NCI-H82 (cell line): Measurements from ENCODE around the gene MYH1.
"Not testable (repeated sequence)": the region's sequence is repeated elsewhere in the genome, so short reads cannot be mapped to it uniquely, and the experiment has no call there.

ENCODE experiments used
- DNase-seq: peaks from one replicate; lab custom pipeline; 2025; lab: John Stamatoyannopoulos, UW

MYH1 gene

DNA sequence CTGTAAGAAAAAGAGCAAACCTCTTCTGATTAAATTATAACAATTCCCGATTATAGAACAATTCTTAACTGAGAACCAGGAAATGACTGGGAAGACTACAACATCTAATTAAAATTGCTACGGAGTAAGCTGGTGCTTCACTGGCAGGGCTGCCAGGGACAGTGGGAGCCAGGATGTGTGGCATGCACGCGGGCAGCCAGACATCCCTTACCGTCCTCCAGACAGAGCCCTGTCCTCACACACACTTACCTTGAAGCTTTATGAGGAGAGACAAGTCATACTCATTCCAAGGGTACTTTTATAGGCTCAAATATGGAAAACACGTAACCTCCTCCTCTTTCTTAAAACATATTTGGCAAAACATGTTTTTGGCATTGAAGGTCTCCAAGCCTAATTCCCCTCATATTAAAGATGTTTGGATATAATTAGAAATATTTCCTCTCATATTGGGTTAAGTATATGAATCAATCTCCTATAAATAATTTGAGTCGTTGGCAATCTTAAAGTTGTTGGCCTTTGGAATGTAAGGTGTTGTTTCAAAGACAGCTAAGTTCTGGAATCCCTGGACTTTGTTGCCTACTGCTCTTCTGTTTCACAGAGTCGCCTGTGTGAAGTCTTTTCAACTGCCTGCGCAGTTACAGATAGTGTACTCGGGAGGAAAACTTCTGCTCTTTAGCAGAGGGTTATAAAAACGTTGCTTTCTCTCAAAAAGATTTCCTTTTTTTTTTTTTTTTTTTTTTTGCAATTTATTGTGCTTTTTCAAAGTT is at the start of gene MYH1:
Gene MYH1 (minus strand): TSS at position 272 of the 767 bp plus-strand sequence. CDS start 1,900 bp downstream, outside the sequence.
- no peak for DNase-seq

DNA sequence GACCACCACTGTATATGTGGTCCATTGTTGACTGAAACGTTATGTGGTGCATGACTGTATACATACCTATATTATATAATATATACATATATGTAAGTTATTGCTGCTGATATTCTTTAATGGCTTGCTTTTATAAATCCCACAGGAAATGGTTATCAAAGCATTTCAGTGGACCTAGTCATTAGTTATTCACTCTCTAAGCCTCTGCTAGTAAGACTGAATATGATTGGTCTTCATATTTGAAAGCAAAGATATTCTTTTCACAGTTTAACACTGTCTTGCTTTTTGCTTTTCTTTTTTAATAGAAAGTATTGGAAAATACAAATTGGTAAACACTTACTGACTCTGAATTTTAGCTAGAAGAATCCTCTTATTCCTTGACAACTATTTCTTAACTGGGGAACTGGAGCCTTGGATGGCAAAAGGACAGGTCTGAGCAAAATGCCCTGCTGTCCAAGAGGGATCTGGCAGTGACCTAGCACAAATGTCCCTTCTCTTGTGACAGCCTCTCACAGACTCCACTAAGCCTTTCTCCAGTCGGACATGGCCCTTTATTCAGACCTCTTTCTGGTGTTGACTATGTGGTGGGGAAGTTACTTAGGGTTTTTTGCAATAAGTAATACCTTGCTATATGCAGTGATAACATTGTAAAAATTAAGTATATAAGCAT is 45.8 kb upstream of the MYH1 start:
- no peak for DNase-seq

DNA sequence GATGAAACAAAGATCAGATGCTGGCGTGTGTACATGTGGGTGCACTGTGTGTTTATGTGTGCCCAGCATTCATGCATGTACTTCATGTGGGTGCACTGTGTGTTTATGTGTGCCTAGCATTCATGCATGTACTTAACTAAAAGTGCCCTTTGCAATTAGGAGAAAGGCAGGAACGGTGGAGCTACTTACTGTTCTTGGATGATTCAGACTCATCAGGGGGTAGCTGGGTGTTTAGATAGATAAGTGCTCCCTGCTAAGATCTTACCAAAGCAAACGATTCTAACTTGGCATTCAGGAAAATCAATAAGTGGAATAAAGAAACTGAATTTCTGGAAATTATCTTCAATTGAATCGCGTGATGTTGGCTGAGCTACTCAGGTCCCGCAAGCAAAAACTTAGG is 39.7 kb upstream of the MYH1 start:
- no peak for DNase-seq

DNA sequence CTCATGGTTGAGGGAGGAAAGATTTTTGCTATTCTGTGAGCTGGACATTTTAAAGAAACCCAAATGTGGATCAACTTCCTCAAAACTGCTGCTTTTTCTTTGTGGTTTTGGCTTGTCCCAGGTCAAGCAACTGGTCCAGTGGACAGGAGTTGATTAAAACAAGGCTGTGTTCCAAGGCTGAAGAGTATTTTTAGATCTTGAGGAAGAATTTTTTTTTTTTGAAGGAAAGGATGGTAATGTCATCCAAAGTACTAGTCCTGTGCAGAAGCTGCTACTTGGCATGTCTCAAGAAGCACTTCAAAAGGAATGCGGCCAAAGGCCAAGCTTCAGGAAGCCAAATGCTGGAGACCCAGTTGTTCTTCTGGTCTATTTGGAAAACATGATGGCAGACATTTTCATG is 39.1 kb upstream of the MYH1 start:
- no peak for DNase-seq

DNA sequence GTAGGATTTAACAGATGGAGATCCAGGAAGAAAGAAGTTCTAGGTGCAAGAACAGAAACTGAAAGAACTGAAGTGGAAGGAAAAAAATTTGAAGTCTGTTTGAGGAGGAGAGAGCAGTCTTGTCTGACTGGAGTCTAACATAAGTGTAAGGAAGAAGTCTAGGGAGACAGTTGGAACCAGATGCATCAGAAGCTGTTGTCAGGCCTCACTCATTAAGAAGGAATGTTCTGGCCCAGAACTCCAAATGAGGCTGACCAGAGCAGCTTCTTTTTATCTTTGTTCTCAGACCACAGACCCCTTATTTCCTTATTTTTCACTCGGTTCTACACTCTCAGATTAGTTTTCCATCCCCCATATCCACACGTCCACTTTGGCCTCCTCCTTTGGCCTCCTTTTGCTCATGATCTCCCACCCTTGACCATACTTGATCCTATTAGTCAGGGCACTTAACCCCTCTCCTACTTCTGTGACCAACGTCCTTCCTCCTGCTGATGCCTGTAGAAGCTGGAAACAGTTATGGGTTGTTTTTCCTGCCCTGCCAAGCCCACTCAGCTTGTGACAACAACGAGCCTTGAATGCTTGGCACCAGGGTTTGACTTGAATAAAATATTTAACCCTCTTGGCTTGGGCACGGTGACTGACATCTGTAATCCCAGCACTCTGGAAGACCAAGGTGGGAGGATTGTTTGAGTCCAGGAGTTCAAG is 38.1 kb upstream of the MYH1 start:
- no peak for DNase-seq

DNA sequence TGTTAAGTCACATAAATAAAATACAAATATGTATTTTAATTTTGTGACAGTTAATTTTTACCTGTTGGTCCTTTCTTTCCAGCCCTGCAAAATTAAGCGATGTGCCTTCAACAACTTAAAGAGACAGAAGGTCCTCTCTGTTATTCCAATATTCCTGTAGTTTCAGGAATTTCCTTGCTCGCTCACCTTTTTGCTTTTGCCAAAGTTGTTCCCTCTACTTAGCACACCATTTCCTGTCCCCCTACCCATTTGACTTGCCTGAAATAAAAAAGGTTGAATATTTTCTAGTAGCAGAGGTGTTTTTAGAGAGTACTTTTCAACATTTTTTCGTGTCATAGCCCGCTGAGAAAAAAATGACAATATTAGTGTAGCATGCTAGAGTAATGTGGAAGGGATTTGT is 31.7 kb upstream of the MYH1 start:
- no peak for DNase-seq

DNA sequence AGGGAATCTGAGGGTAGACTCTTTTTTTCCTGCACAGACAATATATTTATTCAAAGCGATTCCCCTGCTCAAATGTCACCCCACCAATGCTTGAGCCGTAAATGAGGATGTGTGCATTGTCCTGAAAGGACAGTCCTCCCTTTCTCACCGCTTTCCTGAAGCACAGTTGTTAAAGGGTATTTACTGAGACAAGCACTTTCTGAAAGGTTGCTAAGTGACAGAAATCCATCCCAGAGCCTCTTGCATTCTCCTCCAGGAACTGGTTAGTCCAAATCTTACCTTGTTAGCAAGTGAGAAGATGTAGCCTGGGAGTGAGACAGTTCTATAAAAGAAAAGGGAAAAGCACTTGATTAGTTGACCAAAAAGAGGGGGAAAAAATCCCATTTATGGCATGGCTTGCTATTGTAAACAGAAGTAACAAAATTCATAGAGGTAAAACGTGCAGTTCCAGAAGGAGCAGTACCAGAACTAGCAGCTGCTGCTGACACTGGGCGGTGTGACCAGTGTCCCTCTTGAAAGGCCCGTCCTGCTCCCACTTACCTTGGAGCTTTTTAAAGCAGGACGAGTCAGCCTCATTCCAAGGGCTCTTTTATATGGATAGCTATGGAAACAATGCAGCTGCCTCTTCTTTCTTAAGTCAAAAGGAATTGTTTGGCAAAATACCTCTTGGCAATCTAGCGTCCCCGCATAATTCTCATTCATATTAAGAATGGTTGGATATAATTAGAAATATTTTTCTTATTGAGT is 30.9 kb upstream of the MYH1 start, which contains the start of gene MYH2:
Gene MYH2 (minus strand): TSS at position 563 of the 747 bp plus-strand sequence. CDS start 1,738 bp downstream, outside the sequence.
- DNase-seq = no peak

DNA sequence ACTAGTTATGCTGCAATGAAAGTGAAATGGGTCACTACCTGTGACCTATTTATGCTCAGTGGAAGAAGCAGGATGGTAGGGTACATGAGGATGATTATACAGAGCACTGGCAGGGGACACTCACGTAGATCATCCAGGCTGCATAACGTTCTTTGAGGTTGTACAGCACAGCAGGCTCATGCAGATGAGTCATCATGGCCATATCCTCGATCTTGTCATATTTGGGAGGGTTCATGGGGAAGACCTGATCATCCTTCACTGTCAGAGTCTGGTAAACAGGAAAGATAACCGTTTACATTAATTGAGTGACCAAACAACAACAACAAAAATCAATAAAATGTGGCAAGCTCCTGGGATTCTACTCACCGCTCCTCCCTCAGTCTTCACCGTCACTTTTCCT is 29.0 kb upstream of the MYH1 start:
- DNase-seq = no peak

DNA sequence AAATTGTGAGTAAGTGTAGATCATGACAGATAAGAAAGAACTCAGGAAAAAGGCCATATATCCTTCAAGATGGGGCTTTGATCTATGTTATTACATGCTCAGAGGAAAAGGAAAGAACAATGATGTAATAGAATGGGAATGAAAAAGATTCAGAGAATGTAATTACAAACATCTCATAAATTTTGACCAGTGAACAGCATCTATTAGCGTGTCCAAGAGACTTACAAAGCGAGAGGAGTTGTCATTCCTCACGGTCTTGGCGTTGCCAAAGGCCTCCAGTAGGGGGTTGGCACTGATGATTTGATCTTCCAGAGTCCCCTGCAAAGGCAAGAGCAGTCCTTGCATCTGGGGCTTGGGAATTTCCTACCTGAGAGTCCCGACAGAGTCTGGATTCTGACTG is 25.1 kb upstream of the MYH1 start:
- DNase-seq = not testable (repeated sequence)

DNA sequence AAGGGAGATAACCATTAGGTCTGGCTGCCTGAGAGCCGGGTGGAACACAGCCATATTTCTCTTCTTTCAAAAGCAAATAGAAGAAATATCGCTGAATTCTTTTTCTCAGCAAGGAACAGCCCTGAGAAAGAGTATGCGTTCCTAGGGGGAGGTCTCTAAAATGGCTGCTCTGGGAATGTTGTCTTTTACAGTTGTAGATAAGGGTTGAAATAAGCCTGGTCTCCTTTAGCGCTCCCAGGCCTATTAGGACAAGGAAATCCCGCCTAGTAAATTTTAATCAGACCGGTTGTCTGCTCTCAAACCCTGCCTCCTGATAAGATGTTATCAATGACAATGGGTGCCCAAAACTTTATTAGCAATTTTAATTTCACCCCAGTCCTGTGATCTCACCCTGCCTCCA is 22.8 kb upstream of the MYH1 start:
- DNase-seq = peak; percentile 2

DNA sequence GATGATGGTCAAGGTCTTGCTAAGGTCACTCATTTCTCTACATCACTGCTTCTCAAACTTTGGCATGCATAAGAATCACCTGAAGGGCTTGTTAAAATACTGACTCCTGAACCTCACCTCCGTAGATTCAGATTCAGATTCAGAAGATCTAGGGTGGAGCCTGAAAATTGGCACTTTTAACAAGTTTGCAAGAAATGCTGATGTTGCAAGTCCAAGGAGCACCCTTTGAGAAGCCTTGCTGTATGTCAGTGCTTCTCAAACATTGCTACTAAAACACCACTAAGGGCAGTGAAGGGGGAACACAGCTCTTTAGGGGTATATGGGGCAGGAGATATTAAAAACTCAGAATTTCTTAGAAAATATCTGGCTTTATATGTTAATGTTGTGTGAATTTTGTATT is 13.7 kb upstream of the MYH1 start:
- DNase-seq = no peak

DNA sequence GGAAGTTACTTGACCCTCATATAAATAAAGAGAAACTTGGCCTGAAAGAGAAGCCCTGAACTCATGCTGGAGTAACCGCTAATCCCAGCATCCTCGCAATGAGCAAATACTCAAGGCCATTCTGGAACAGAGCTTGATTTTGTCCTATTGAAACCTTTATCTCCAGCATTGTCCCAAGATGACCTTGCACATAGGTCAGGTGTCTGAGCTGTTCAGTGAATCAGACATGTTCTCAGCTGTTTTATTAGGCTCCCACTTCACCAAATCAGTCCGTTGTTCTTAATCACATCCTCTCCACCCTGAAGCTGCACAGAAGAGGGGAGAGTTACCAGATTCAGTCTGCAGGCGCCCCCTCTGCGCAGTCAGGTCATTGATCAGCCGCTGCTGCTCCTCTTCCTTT is 9.1 kb upstream of the MYH1 start:
- no peak for DNase-seq

DNA sequence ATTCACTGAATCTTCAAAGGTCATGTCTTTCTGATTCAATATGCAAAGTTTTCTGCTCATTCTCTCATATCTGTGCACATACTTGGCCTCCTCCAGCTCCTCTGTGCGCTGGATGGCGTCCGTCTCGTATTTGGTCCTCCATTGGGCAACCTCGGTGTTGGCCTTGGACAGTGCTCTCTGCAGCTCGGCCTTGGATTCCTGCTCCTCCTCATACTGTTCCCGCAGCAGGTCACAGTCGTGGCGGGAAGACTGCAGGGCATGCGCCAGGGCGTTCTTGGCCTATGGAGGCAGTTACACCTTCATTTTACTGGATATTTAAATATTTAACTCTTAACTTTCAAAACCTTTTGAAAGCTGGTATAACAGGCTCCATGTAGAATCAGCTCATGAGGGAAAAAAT is 8.2 kb upstream of the MYH1 start:
- DNase-seq = no peak

DNA sequence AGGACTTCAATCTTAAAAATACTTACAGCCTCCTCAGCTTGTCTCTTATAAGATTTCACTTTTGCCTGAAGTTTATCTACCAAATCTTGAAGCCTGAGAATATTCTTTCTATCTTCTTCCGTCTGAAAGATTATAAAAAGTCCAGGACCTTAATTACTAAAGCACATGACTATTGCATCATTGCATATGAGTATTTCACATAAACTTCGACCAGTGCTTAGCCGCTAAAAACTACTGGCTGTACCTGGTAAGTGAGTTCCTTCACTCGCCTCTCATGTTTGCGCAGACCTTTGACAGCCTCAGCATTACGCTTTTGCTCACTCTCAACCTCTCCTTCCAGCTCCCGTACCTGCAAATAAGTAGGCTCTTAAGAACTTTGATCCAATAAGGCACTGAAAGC is 4.7 kb upstream of the MYH1 start:
- DNase-seq = peak; percentile 9

DNA sequence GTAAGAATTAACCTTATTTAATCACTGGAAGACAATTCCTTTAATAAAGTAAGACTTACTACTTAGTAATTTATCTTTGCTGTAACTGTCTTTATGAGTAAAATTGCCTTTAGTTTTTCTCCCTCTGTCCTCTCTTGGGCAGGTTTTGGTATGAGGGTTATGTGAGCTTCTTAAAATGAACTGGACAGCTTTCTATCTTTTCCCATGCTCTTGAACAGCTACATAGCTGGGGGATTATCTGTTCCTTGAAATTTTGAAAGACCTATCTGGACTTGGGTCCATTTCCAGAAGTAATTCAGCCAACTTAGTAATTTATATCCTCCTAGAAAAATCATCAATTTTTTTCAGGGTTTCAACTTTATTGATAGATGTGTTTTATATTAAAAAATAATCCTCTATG is 3.6 kb upstream of the MYH1 start:
- DNase-seq = no peak

DNA sequence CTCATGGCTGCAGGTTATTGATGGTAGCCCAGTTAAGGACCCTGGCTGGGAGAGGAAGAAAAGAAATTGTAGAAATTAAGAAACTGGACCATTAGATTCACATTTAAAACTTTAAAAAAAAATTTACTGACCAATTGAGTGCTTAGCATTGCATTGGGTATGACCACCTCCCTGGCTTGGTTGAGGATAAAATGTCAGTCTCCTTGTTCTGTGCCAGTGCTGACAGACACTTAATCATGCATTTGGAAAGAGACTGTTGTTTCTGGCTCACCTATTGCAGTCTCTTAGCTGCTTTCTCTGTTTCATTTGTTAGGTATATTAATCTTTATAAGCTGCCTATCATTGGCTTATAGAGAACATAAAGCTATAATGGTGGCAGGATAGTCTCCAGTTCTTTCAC is 1.7 kb downstream of the MYH1 start:
- no peak for DNase-seq

DNA sequence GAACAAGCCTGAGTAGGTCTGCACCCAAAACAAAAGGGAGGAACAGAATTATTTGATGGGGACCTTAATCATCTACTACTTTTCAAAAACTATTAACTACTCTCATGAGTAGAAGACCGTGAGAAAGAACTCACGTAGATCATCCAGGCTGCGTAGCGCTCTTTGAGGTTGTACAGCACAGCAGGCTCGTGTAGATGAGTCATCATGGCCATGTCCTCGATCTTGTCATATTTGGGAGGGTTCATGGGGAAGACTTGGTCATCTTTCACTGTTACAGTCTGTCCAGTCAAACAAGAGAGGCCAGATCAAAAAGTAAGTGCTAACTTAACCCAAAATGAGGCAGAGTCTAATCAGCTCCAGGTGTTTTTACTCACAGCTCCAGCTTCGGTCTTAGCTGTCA is 2.3 kb downstream of the MYH1 start:
- DNase-seq = no peak

DNA sequence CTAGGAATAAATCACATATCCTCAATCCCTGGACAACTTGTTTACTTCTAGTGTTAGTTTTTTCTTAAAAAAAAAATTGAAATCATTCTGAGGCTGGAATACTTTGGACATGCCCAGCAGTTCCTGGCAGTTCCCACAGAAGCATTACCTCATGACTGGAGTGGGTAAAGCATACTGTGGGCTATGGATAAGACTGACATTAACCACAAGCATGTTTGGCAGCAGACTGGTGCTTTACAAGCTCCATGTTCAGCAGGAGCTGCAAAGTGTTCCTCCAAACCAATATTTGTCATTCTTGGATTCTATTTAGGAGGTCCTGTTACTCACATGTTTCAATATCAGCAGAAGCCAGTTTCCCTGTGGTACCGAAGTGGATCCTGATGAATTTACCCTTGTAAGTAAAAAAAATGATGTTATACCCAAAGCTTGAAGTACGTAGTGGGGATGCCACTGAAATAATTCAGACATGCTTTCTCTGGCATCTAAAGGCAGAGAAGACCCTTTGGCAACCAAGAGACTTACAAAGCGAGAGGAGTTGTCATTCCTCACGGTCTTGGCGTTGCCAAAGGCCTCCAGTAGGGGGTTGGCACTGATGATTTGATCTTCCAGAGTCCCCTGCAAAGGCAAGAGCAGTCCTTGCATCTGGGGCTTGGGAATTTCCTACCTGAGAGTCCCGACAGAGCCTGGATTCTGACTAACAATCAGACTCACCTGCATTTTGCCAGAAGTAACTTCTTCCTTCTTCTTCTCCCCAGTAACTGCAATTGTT is 4.9 kb downstream of the MYH1 start:
- DNase-seq = no peak

DNA sequence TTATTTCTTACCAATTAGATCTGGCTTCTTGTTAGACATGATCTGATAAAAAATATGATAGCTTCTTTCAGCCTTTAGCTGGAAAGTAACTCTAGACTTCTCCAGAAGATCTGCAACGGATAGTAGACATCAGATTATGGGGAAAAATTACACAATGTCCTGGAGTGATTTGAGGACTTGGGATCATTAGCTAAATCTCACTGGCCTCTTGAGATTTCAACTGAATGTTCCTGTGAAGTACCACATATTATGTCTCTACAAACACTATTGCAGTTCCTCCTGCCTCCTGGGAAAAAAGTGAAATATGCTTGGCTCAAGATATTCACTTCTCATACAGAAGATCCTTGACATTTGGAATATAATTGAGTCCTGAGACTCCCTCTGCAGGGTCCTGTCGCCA is 5.5 kb downstream of the MYH1 start:
- no peak for DNase-seq

DNA sequence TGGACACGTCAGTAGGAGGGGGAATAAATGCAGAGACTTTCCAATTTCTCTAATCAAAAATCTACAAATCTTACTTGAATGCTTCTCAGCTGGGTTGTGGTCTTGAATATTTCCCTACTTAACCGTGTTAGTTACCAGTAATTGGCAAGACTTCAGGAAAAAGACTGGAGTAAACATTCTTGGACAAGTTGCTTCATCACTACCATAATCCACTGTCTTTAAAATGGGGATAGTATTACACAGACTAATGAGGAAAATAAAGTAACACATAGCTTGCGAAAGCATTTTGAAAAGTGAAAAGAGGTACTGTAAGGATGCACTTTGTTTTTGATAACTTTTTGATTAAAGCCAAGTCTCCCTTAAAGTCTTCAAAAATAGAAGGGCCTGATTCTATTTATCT is 18.4 kb downstream of the MYH1 start:
- no peak for DNase-seq

DNA sequence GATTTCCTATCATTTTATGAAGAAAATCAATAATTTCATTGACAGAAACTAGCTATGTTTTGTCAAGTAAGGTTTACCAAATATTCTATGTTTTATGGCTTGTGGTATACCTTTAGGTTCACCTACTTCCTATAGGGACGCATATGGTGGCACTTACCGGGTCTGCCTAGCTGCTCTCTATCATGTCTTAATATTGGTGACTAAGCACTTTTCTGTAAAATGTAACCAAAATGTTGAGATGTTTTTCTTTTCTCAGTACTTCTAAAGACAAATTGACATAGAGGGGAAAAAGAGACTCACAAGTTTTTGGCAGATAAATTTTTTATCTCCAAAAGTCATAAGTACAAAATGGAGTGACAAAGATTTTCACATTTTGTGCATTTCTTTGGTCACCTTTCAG is 26.3 kb downstream of the MYH1 start:
- DNase-seq = no peak

DNA sequence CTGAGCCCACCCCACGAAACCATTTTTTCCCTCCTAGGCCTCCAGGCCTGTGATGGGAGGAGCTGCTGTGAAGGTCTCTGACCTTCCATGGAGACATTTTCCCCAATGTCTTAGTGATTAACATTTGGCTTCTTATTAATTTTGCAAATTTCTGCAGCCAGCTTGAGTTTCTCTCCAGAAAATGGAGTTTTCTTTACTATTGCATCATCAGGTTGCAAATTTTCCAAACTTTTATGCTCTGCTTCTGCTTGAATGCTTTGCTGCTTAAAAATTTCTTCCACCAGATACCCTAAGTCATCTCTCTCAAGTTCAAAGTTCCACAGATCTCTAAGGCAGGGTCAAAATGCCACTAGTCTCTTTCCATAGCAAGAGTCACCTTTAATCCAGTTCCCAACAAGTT is 36.1 kb downstream of the MYH1 start:
- DNase-seq = no peak
